ENCODE data around the gene OBP2A. TPM values are rescaled to one million over a fixed set of nuclear protein-coding genes. Genes with fewer than 3 reads are reported as not detected.

The OBP2A gene
- total RNA-seq, 1 experiment from 2014 or later = not detected

DNA sequence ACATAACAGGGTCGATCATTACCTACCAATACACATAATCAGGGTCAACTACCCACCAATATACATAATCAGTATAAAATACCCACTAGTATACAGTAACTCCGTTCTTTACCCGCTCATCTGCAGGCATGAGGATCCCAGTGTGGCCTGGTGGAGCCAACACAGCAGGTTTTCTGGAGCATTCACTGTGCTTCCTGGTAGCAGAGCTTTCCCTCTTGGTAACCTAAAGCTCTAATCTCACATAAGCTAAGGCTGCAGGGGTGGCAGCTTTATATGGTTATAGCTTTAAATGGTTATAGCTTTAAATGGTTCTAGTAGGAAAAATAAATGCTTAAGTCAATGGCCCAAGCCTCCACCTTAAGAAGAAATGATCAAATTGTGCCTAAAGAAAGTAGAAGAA, 12.8 kb upstream of the OBP2A start:
- Histone ChIP-seq H3K4me3 (replicated peaks in 1 of 2; ENCODE audit: low read depth in 1 of 2, low read length in 2 of 2) (no peak overlapping the region), H4K20me1 (ENCODE audit: insufficient read depth) (no peaks in the 10 kb centered on the region), H3K27ac (ENCODE audit: low read depth, low read length) (no peak overlapping the region), H3K27me3 (ENCODE audit: insufficient read depth, low read length) (no peaks in the 10 kb centered on the region), H3K4me1 (ENCODE audit: control insufficient read depth in 1 of 2, insufficient read depth in 2 of 2, low read length in 2 of 2) (no peaks in the 10 kb centered on the region), H3K9me3 (ENCODE audit: control insufficient read depth in 1 of 2, insufficient read depth in 1 of 2, low read depth in 1 of 2, low read length in 2 of 2) (no peaks in the 10 kb centered on the region), H3K9me2 (ENCODE audit: insufficient read depth) (no peaks in the 10 kb centered on the region), H3K4me2 (ENCODE audit: low read length) (no peak overlapping the region), H3K79me2 (ENCODE audit: insufficient read depth, low read length) (no peaks in the 10 kb centered on the region), H3K9ac (ENCODE audit: low read length) (no peak overlapping the region), H3K36me3 (ENCODE audit: control insufficient read depth in 1 of 2, insufficient read depth in 2 of 2, low read length in 2 of 2) (no peaks in the 10 kb centered on the region), H2AFZ (ENCODE audit: low read depth, low read length, poor library complexity, severe bottlenecking) (no peak overlapping the region)
- ChIA-PET POLR2A (no interaction called here), RAD21 (ENCODE audit: low non-redundant PET in 1 of 2, low total read pairs in 2 of 2, uncharacterized antibody in 2 of 2, unreplicated experiment in 2 of 2) (no interaction called here), CTCF (no interaction called here)
- intact Hi-C loops (cut with micrococcal nuclease) = no loop called here
- ATAC-seq = no peak
- no peak for DNase-seq (ENCODE audit: low read depth, low spot score)
- BruUV-seq (replicated peaks) = no TSS peak
- TF ChIP-seq ZNF274 (IDR thresholded peaks at IDR 0.05; ENCODE audit: low read depth, low read length) (no peak), EGR1 (IDR thresholded peaks at IDR 0.05; ENCODE audit: low read depth) (no peak), ELF1 (IDR thresholded peaks at IDR 0.05; ENCODE audit: borderline replicate concordance, low read depth) (no peak), EZH2 (IDR thresholded peaks at IDR 0.05) (no peak), EZH2phosphoT487 (IDR thresholded peaks at IDR 0.05; ENCODE audit: borderline replicate concordance) (no peak), SRF (IDR thresholded peaks at IDR 0.05; ENCODE audit: low read depth) (no peak), FOSL1 (IDR thresholded peaks at IDR 0.05; ENCODE audit: low read depth) (no peak), ZFX (IDR thresholded peaks at IDR 0.05) (no peak), CBX3 (IDR thresholded peaks at IDR 0.05; ENCODE audit: low read depth) (no peak), POLR2A (IDR thresholded peaks at IDR 0.05; ENCODE audit: borderline replicate concordance, extremely low read depth, insufficient read depth, insufficient read length) (no peak), JUND (IDR thresholded peaks at IDR 0.05) (no peak)
- TF ChIP-seq, protein P1, sequence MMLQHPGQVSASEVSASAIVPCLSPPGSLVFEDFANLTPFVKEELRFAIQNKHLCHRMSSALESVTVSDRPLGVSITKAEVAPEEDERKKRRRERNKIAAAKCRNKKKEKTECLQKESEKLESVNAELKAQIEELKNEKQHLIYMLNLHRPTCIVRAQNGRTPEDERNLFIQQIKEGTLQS (IDR thresholded peaks at IDR 0.05) = no peak
- TF ChIP-seq, protein P2, sequence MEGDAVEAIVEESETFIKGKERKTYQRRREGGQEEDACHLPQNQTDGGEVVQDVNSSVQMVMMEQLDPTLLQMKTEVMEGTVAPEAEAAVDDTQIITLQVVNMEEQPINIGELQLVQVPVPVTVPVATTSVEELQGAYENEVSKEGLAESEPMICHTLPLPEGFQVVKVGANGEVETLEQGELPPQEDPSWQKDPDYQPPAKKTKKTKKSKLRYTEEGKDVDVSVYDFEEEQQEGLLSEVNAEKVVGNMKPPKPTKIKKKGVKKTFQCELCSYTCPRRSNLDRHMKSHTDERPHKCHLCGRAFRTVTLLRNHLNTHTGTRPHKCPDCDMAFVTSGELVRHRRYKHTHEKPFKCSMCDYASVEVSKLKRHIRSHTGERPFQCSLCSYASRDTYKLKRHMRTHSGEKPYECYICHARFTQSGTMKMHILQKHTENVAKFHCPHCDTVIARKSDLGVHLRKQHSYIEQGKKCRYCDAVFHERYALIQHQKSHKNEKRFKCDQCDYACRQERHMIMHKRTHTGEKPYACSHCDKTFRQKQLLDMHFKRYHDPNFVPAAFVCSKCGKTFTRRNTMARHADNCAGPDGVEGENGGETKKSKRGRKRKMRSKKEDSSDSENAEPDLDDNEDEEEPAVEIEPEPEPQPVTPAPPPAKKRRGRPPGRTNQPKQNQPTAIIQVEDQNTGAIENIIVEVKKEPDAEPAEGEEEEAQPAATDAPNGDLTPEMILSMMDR (IDR thresholded peaks at IDR 0.05 in 2 of 3, conservative IDR thresholded peaks at IDR 0.05 in 1 of 3; ENCODE audit: borderline replicate concordance in 1 of 3, insufficient read depth in 1 of 3, low read depth in 2 of 3, low read length in 2 of 3) = no peak
